ENCODE measurements around the gene CNNM1.

DNA sequence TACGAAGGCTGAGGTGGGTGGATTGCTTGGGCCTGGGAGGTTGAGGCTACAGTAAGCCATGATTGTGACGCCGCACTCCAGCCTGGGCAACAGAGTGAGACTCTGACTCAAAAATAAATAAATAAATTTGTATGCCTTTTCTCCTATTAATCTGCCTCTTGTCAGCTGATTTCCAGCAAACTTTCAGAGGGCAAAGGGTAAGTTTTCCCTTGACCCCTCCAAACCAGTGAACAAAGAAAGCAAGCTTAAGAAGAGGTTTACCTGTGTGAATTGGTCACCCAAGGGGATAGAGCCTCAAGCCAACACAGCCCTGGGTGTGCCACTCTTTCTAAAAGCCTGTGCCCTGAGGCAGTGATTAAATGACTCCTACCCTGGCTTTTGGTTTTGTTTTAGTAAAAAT, 70.5 kb downstream of the CNNM1 start:
- TF ChIP-seq CHD2 (IDR thresholded peaks at IDR 0.05; ENCODE audit: low read length, partially characterized antibody) (no peak), CEBPB (IDR thresholded peaks at IDR 0.05) (no peak), POLR2A (IDR thresholded peaks at IDR 0.05; ENCODE audit: low read length) (no peak), BHLHE40 (IDR thresholded peaks at IDR 0.05; ENCODE audit: low read depth, low read length) (no peak), RAD21 (conservative IDR thresholded peaks at IDR 0.05 in 1 of 2, IDR thresholded peaks at IDR 0.05 in 1 of 2) (no peak), MAFK (IDR thresholded peaks at IDR 0.05; ENCODE audit: partially characterized antibody) (no peak)
- TF ChIP-seq, protein P1, sequence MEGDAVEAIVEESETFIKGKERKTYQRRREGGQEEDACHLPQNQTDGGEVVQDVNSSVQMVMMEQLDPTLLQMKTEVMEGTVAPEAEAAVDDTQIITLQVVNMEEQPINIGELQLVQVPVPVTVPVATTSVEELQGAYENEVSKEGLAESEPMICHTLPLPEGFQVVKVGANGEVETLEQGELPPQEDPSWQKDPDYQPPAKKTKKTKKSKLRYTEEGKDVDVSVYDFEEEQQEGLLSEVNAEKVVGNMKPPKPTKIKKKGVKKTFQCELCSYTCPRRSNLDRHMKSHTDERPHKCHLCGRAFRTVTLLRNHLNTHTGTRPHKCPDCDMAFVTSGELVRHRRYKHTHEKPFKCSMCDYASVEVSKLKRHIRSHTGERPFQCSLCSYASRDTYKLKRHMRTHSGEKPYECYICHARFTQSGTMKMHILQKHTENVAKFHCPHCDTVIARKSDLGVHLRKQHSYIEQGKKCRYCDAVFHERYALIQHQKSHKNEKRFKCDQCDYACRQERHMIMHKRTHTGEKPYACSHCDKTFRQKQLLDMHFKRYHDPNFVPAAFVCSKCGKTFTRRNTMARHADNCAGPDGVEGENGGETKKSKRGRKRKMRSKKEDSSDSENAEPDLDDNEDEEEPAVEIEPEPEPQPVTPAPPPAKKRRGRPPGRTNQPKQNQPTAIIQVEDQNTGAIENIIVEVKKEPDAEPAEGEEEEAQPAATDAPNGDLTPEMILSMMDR (IDR thresholded peaks at IDR 0.05) = no peak
- TF ChIP-seq, protein P2, sequence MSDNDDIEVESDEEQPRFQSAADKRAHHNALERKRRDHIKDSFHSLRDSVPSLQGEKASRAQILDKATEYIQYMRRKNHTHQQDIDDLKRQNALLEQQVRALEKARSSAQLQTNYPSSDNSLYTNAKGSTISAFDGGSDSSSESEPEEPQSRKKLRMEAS (IDR thresholded peaks at IDR 0.05) = no peak

All from A549 (cell line).